ENCODE results near the gene SLIT1. TPM values are rescaled to one million over a fixed set of nuclear protein-coding genes. Genes with fewer than 3 reads are reported as not detected.
A peak's percentile ranks its signal among the peaks of the same experiment; 100 is the strongest.

Gene SLIT1
- total RNA-seq, 1 donor from 2014 or later: 0.51 TPM

GRCh38 chr10:96988426-96988825 lies 197.3 kb downstream of the SLIT1 start:
- H3K27me3 Mint-ChIP-seq: no peaks in the 10 kb centered on the region
- H3K4me1 Mint-ChIP-seq: peaks cover 29% of the 10 kb centered on the region
- H3K27ac Mint-ChIP-seq: no peak overlapping the region
- H3K36me3 Mint-ChIP-seq (ENCODE audit: low read depth): no peaks in the 10 kb centered on the region
- intact Hi-C loops (cut with micrococcal nuclease): no loop called here
- POLR2A ChIA-PET: no interaction called here
- DNase-seq (no peak), ATAC-seq (ENCODE audit: low read depth) (no peak)
- H3K9me3 Mint-ChIP-seq: no peaks in the 10 kb centered on the region
- CTCF ChIA-PET: no interaction called here
- no peak overlapping the region for H3K4me3 Mint-ChIP-seq
- TF ChIP-seq, protein P1, sequence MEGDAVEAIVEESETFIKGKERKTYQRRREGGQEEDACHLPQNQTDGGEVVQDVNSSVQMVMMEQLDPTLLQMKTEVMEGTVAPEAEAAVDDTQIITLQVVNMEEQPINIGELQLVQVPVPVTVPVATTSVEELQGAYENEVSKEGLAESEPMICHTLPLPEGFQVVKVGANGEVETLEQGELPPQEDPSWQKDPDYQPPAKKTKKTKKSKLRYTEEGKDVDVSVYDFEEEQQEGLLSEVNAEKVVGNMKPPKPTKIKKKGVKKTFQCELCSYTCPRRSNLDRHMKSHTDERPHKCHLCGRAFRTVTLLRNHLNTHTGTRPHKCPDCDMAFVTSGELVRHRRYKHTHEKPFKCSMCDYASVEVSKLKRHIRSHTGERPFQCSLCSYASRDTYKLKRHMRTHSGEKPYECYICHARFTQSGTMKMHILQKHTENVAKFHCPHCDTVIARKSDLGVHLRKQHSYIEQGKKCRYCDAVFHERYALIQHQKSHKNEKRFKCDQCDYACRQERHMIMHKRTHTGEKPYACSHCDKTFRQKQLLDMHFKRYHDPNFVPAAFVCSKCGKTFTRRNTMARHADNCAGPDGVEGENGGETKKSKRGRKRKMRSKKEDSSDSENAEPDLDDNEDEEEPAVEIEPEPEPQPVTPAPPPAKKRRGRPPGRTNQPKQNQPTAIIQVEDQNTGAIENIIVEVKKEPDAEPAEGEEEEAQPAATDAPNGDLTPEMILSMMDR (IDR thresholded peaks at IDR 0.05): no peak

DNA sequence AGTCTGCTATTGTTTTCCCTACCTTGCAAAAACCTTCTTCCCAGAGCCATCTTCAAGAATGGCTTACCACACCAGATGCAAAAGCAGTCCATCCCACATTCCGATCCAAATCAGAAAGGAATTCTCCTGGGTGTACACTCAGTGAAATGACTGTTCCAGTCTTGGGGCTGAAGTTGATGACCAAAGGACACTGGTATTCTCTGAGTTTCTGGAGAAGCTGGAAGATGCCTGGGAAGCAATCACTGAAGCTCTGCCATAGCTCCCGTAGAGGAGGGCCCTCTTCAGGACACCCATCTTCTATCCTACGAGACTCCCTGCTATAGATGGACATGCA lies 197.9 kb downstream of the SLIT1 start:
- ATAC-seq (ENCODE audit: low read depth): no peak
- DNase-seq: no peak
- Mint-ChIP-seq H3K36me3 (ENCODE audit: low read depth) (peaks cover 2% of the 10 kb centered on the region), H3K4me1 (peaks cover 26% of the 10 kb centered on the region), H3K9me3 (no peaks in the 10 kb centered on the region), H3K27ac (no peak overlapping the region), H3K27me3 (no peaks in the 10 kb centered on the region), H3K4me3 (no peak overlapping the region)
- TF ChIP-seq, protein P1 (IDR thresholded peaks at IDR 0.05): no peak
- ChIA-PET CTCF (interaction anchor here (1.1 kb wide), 1 partner anchor 37 kb away, joined by 3 read pairs; no protein-coding TSS in a partner anchor), POLR2A (no interaction called here)
- intact Hi-C loops (cut with micrococcal nuclease): no loop called here

GRCh38 chr10:96987141-96987841 lies 198.5 kb downstream of the SLIT1 start:
- TF ChIP-seq, protein P1 (IDR thresholded peaks at IDR 0.05): no peak
- Mint-ChIP-seq H3K36me3 (ENCODE audit: low read depth) (peaks cover 7% of the 10 kb centered on the region), H3K27me3 (no peaks in the 10 kb centered on the region), H3K9me3 (no peaks in the 10 kb centered on the region), H3K4me1 (peaks cover 21% of the 10 kb centered on the region), H3K4me3 (no peak overlapping the region), H3K27ac (no peak overlapping the region)
- CTCF ChIA-PET: interaction anchor here (1.1 kb wide), 1 partner anchor 38 kb away, joined by 3 read pairs; no protein-coding TSS in a partner anchor
- POLR2A ChIA-PET: no interaction called here
- DNase-seq: no peak
- intact Hi-C loops (cut with micrococcal nuclease): no loop called here
- no peak for ATAC-seq (ENCODE audit: low read depth)

DNA sequence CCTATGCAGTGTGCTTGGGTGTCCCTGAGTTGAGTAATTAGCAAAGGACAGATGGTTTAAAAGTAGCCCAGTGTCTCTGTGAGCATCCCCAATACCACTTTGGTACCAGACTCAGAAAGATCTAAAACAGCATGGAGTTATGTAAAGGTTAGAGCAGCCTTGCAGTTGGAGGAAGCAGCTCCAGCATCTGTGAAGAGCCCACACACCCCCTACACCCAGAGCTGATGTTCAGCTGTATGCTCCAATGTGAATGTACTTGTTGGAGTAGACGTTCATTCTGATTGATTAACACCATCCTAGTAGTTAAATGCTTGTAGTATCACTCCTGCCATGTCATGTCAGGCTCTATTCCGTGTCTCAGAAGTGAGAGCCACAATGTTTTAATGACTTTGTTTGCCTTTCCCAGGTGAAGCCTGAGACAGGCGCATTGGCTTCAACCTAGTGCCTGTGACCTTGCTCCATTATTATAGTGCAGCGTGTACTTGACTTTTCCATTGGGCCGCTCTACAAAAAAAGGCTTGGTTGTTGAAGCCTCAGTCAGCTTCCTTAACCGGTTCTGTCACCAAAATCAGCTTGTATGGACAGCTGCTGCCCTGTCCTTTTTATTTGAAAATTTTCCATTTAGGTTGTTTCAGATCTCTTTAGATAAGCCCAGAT lies 199.4 kb downstream of the SLIT1 start:
- Mint-ChIP-seq H3K27me3 (no peaks in the 10 kb centered on the region), H3K4me1 (peaks cover 21% of the 10 kb centered on the region), H3K27ac (no peak overlapping the region), H3K9me3 (no peaks in the 10 kb centered on the region), H3K4me3 (no peak overlapping the region), H3K36me3 (ENCODE audit: low read depth) (peaks cover 17% of the 10 kb centered on the region)
- intact Hi-C loops (cut with micrococcal nuclease): no loop called here
- ChIA-PET CTCF (no interaction called here), POLR2A (no interaction called here)
- TF ChIP-seq, protein P1 (IDR thresholded peaks at IDR 0.05): no peak
- DNase-seq (no peak), ATAC-seq (ENCODE audit: low read depth) (no peak)

DNA sequence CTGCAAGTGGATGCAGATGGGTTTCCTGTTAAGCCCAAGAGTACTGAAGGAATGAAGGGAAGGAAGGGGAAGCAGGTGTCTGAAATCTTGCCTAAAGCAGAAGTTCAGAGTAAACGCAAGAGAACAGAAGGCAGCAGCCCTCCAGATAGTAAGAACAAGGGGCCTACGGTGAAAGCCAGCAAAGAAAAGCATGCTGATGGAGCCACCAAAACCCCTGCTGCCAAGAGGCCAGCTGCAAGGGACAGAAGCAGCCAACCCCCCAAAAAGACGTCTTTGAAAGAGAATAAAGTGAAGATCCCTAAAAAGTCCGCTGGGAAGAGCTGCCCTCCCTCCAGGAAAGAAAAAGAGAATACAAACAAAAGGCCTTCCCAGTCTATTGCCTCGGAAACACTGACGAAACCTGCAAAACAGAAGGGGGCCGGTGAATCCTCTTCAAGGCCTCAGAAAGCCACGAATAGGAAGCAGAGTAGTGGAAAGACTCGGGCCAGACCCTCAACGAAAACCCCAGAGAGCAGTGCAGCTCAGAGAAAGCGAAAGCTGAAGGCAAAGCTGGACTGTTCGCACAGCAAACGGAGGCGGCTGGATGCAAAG lies 201.1 kb downstream of the SLIT1 start:
- no peaks in the 10 kb centered on the region for H3K9me3 Mint-ChIP-seq
- POLR2A ChIA-PET: interaction anchor here (0.6 to 1.7 kb wide), 5 partner anchors 9 to 53 kb away, joined by 3 to 4 read pairs (median 3); no protein-coding TSS in a partner anchor
- peaks cover 25% of the 10 kb centered on the region for H3K36me3 Mint-ChIP-seq (ENCODE audit: low read depth)
- CTCF ChIA-PET: interaction anchor here (1.4 to 2.1 kb wide), 2 partner anchors 9 to 41 kb away, joined by 3 to 7 read pairs; no protein-coding TSS in a partner anchor
- intact Hi-C loops (cut with micrococcal nuclease): no loop called here
- peak; percentile 73 for ATAC-seq (ENCODE audit: low read depth)
- peak overlapping the region; percentile 71 for H3K4me3 Mint-ChIP-seq
- H3K27me3 Mint-ChIP-seq: no peaks in the 10 kb centered on the region
- H3K27ac Mint-ChIP-seq: peak overlapping the region; percentile 76
- peaks cover 21% of the 10 kb centered on the region for H3K4me1 Mint-ChIP-seq
- no peak for DNase-seq
- TF ChIP-seq, protein P1 (IDR thresholded peaks at IDR 0.05): no peak

All from activated B cell treated with CpG ODN at 0.5 μM for 24 hours (primary cell).